Ovary (tissue), 9 donors: Measurements from ENCODE around the gene LHX2. TPM values are rescaled to one million over a fixed set of nuclear protein-coding genes. Genes with fewer than 3 reads are reported as not detected.

Source experiments
- DNase-seq, 5 donors: peaks; one replicate each; pipeline ENCODE4 v3.0.0-alpha.2; 2019 to 2020
- H3K27ac ChIP-seq, 2 donors: fragments of 200-600 bp; one replicate each; pipeline versions ENCODE4 v1.5.1 to v1.8.0; 2019 to 2022
- H3K27me3 ChIP-seq: fragments of 200-600 bp; one replicate; pipeline ENCODE4 v1.8.0; 2022
- H3K36me3 ChIP-seq: fragments of 200-600 bp; sonication (generic); one replicate; pipeline ENCODE4 v1.5.1; 2019
- H3K4me1 ChIP-seq: one replicate; pipeline ENCODE4 v1.8.1; 2013; ENCODE audit warnings: mild to moderate bottlenecking, moderate library complexity; ENCODE audit not compliant: insufficient read depth
- H3K4me3 ChIP-seq: fragments of 200-600 bp; sonication (generic); one replicate; pipeline ENCODE4 v1.5.1; 2017
- H3K9me3 ChIP-seq, 2 donors: fragments of 200-600 bp in 1 of 2; sonication (generic) in 1 of 2; one replicate each; pipeline versions ENCODE4 v1.5.1 to v1.8.1; 2013 to 2019; ENCODE audit warnings: mild to moderate bottlenecking in 1 of 2, moderate library complexity in 1 of 2
- CTCF ChIP-seq, 3 donors: fragments of 450-650 bp in 2 of 3; fragments of 200-600 bp in 1 of 3; IDR thresholded peaks; one replicate each; pipeline versions ENCODE4 v1.5.1 to v1.8.0; 2016 to 2022; ENCODE audit warnings: antibody characterized with exemption in 3 of 3, mild to moderate bottlenecking in 1 of 3
- EP300 ChIP-seq: sonication (generic); formaldehyde crosslinking; IDR thresholded peaks from one replicate; pipeline ENCODE4 v1.6.1; 2017; ENCODE audit warnings: antibody characterized with exemption
- POLR2A ChIP-seq: fragments of 450-650 bp; IDR thresholded peaks from one replicate; pipeline ENCODE4 v1.6.1; 2017; ENCODE audit warnings: antibody characterized with exemption, mild to moderate bottlenecking, moderate library complexity
- WGBS, 3 donors: extraction: QIAGEN DNeasy Blood & Tissue Kit in 1 of 3; methylation state at CpG; one replicate each; pipeline versions ENCODE4 v1.1.5 to v1.1.7; 2013 to 2017; 5-methylcytosine and 5-hydroxymethylcytosine counted together
- intact Hi-C, 4 donors: fragments of 100-400 bp; cut with DNase I; formaldehyde crosslinking; loops; one replicate each; pipeline versions ENCODE4 v1.11.0 to v1.15.1; 2022 to 2023
- polyA plus RNA-seq, 2 donors: library from polyadenylated mRNA; stranded (reverse); fragments of 200-250 nt in 1 of 2; fragments of 350-450 nt in 1 of 2; fragmentation: Illumina TruSeq in 1 of 2; extraction: RNeasy Lipid Tissue Mini Kit (QIAGEN cat#74804) in 1 of 2; gene quantifications; one replicate each; pipeline ENCODE4 v1.2.3, GENCODE V29; 2013 to 2014
- total RNA-seq, 7 donors: library from RNA; depleted of rRNA in 2 of 7; stranded (reverse); fragments of >200 nt in 2 of 7; fragmentation: NEBNext Ultra II Directional in 3 of 7; extraction: Animal tissue kit (Norgen Biotek cat#: 25700) in 3 of 7; gene quantifications; one replicate each; pipeline versions ENCODE4 v1.1.0 to v1.2.4, GENCODE V29; 2016 to 2023
- donor health status: DM: no; HTN: no; CAD: no; lungs with moderate emphysema.
- donor health status: DM: no; HTN: no; CAD: no.
- donor health status: Bipolar disorder and iron deficiency.
- donor health status: DM: yes; HTN: yes; CAD: no.
- donor health status: DM: no; HTN: no; CAD: no.
- donor health status: DM: yes; HTN: yes; CAD: no.

Gene LHX2
- total and polyA plus RNA-seq, 9 donors = 0.10 to 17.0 (median 0.49) TPM; not detected in 5

GRCh38 chr9:124019771-124020519, 8.4 kb downstream of the LHX2 start:
- no peaks in the 10 kb centered on the region for H3K4me1 ChIP-seq
- no peaks in the 10 kb centered on the region for H3K9me3 ChIP-seq
- H3K36me3 ChIP-seq = no peaks in the 10 kb centered on the region
- no peak for DNase-seq
- 17 to 24% (median 23%) methylated on average over 15 of the region's 15 CpGs for whole genome bisulfite sequencing, 3 donors
- intact Hi-C loops = no loop called here
- TF ChIP-seq EP300 = no peak
- TF ChIP-seq CTCF (IDR thresholded peaks at IDR 0.05) = no peak
- no peak for TF ChIP-seq POLR2A
- no peak overlapping the region for H3K27ac ChIP-seq
- no peak overlapping the region for H3K4me3 ChIP-seq
- no peaks in the 10 kb centered on the region for H3K27me3 ChIP-seq

DNA sequence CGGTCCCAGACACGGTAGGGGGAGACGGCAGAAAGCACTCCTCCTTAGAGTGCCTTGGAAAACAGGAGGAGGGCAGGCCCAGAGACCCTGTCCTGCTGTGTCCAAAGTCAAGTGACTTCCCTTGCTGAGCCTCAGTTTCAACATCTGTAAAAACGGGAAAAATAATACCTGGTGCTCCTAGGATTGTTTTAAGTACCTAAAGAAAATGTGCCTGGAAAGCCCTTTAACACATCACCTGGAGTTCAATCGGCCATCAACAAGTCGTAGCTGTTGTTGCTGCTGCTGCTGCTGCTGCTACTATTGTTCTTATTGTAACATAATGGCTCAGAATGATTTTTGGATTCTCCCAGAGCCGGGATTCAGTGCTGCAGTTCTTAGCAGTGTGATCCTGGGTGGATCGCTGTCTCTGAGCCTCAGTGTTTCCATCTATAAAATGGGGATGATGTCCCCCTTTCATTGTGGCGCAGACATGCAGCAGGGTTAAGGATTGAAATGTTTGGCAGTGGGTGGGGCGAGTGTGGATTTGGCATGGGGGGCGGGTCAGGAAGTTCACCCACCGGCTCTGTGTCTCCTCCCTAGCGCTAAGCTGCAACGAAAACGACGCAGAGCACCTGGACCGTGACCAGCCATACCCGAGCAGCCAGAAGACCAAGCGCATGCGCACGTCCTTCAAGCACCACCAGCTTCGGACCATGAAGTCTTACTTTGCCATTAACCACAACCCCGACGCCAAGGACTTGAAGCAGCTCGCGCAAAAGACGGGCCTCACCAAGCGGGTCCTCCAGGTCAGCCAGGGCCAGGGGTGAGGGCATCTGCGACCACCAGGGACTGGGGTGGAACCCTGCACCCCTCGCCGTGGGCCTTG, 9.2 kb downstream of the LHX2 start:
- 19 to 22% (median 19%) methylated on average over 31 of the region's 31 CpGs for WGBS, 3 donors
- no peaks in the 10 kb centered on the region for H3K9me3 ChIP-seq
- intact Hi-C loops = no loop called here
- TF ChIP-seq EP300 = no peak
- TF ChIP-seq CTCF (IDR thresholded peaks at IDR 0.05) = no peak
- H3K27me3 ChIP-seq = no peaks in the 10 kb centered on the region
- H3K4me1 ChIP-seq = no peaks in the 10 kb centered on the region
- no peak overlapping the region for H3K27ac ChIP-seq
- no peak for DNase-seq
- no peaks in the 10 kb centered on the region for H3K36me3 ChIP-seq
- no peak overlapping the region for H3K4me3 ChIP-seq

DNA sequence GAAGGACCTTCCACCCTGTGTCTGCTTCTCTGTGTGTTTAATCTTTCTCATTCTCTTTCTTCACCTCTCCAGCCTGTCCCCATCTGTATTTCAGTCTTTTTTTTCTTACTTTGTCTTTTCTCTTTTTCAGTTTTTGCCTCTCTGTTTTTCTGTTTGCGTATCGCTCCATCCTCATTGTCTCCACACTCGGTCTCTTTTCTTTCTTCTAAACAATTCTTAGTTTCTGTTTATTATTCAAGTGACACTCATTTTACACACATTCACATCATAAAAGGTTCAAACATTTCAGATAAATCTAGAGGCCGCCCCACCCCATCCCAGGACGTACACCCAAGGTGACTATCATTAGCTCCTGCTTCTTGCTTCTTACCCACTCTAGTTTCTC, 9.8 kb downstream of the LHX2 start:
- intact Hi-C loops = no loop called here
- no peaks in the 10 kb centered on the region for H3K9me3 ChIP-seq
- no peak for DNase-seq
- no peaks in the 10 kb centered on the region for H3K27me3 ChIP-seq
- 38 to 44% (median 43%) methylated on average over 5 of the region's 5 CpGs for WGBS, 3 donors
- H3K27ac ChIP-seq = no peak overlapping the region
- no peak overlapping the region for H3K4me3 ChIP-seq
- no peaks in the 10 kb centered on the region for H3K36me3 ChIP-seq
- TF ChIP-seq EP300 (no peak), POLR2A (no peak), CTCF (IDR thresholded peaks at IDR 0.05) (no peak)
- no peaks in the 10 kb centered on the region for H3K4me1 ChIP-seq

DNA sequence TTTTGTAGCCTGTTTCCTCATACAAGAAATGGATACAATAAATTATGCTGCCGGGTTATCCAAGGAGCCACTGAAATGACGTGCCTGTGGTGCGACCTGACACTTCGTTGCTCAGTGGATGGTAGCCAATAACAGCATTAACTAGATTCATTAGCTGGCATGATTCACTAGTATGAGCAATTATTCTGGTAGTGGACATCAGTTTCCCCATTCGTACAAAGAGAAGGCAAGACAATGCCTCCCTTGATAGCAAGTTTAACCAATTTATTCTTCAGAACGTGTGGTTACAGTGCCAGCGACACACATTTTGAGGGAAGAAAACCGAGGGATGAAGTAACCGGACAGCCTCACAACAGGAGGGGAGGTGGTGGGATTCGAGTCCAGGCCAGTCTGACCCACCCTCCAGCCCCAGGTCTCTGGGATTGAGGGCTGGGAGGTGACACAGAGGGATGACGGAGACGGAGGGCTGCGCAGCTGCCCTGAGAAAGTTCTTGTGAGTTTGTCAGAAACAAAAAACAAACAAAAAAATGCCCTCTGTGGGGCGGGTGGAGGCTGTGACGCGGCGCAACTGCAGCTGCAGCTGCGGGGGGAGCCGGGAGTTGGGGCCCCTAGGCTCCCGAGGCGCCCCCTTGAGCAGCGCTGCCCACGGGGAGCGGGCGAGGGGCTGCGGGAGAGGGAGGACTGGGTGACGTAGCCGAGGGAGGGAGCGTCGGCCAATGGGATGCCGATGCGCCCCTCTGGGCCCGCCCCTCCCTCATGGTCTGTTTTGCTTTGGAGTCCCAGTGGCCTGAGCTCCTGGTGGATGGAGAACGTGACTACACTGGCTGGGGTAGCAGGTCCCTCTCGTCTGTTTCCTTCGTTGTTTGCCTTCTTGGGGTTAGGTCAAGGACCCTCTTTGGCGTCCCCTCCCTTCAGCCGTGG, 10.9 kb downstream of the LHX2 start:
- DNase-seq = no peak
- Histone ChIP-seq H3K27me3 (no peaks in the 10 kb centered on the region), H3K4me1 (no peaks in the 10 kb centered on the region), H3K36me3 (no peaks in the 10 kb centered on the region), H3K27ac (no peak overlapping the region), H3K9me3 (no peaks in the 10 kb centered on the region), H3K4me3 (no peak overlapping the region)
- intact Hi-C loops = no loop called here
- no peak for TF ChIP-seq CTCF (IDR thresholded peaks at IDR 0.05)
- TF ChIP-seq EP300 = no peak
- TF ChIP-seq POLR2A = no peak
- 5 to 10% (median 8%) methylated on average over 38 of the region's 38 CpGs for WGBS, 3 donors
